Spinal cord (tissue), 10 donors: ENCODE data around the gene ZRANB2. TPM values are rescaled to one million over a fixed set of nuclear protein-coding genes. Genes with fewer than 3 reads are reported as not detected.

ENCODE experiments used
- DNase-seq, 6 donors: peaks; one replicate each; pipeline versions ENCODE4 v3.0.0 to v3.0.0-alpha.2; 2013 to 2015; ENCODE audit warnings: low spot score in 6 of 6, low read depth in 4 of 6
- H3K27ac ChIP-seq: one replicate; pipeline ENCODE4 v1.5.1; 2013; ENCODE audit warnings: low read depth, low read length, control low read depth
- H3K27me3 ChIP-seq: one replicate; pipeline ENCODE4 v1.6.1; 2013; ENCODE audit warnings: low read length; ENCODE audit not compliant: control insufficient read depth, insufficient read depth
- H3K36me3 ChIP-seq: one replicate; pipeline ENCODE4 v1.6.1; 2013; ENCODE audit warnings: low read length; ENCODE audit not compliant: control insufficient read depth, insufficient read depth
- H3K4me1 ChIP-seq: one replicate; pipeline ENCODE4 v1.6.1; 2013; ENCODE audit warnings: low read length; ENCODE audit not compliant: control insufficient read depth, insufficient read depth
- H3K4me3 ChIP-seq: one replicate; pipeline ENCODE4 v1.5.1; 2013; ENCODE audit warnings: low read depth, low read length, control low read depth
- H3K9me3 ChIP-seq: one replicate; pipeline ENCODE4 v1.6.1; 2013; ENCODE audit warnings: low read length; ENCODE audit not compliant: control insufficient read depth, insufficient read depth
- WGBS: methylation state at CpG from one replicate; pipeline ENCODE4 v1.1.5; 2013; ENCODE audit warnings: missing lambda C conversion rate; ENCODE audit not compliant: insufficient coverage; 5-methylcytosine and 5-hydroxymethylcytosine counted together
- long read RNA-seq, 4 donors: transcript quantifications; one replicate each; lab custom pipeline, GENCODE V29; 2026
- polyA plus RNA-seq, 2 donors: library from polyadenylated mRNA; unstranded; fragments of 120-200 nt; gene quantifications; one replicate each; pipeline ENCODE4 v1.2.1, GENCODE V29; 2013; ENCODE audit not compliant: insufficient read length in 2 of 2
- total RNA-seq, 2 donors: library from RNA; depleted of rRNA in 1 of 2; stranded (reverse); fragments of 120-200 nt in 1 of 2; fragments of >200 nt in 1 of 2; gene quantifications; one replicate each; pipeline versions ENCODE4 v1.2.3 to v1.2.4, GENCODE V29; 2013 to 2014
- donor health status: healthy.

ZRANB2 gene, protein sequence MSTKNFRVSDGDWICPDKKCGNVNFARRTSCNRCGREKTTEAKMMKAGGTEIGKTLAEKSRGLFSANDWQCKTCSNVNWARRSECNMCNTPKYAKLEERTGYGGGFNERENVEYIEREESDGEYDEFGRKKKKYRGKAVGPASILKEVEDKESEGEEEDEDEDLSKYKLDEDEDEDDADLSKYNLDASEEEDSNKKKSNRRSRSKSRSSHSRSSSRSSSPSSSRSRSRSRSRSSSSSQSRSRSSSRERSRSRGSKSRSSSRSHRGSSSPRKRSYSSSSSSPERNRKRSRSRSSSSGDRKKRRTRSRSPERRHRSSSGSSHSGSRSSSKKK
- total RNA-seq: 100 to 1,000 TPM in 1 of 2 donors, 10 to 100 TPM in 1; 67.5 to 117 TPM
- 100 to 1,000 TPM; 114 to 126 TPM for polyA plus RNA-seq
- long read RNA-seq, donor 1, transcript ZRANB2-201 (11 exons, 2,821 nt): minor isoform, 8 of 183 reads
- long read RNA-seq, donor 1, transcript ZRANB2-202 (10 exons, 3,078 nt): minor isoform, 9 of 183 reads
- long read RNA-seq, donor 1, transcript ZRANB2-204 (2 exons, 3,677 nt): major isoform, 18 of 183 reads
- long read RNA-seq, donor 1, partial matches to known transcripts: 147 of 183 reads
- long read RNA-seq, donor 1, other reads (novel, unspliced or antisense): 0 of 183 reads
- long read RNA-seq, donor 2, transcript ZRANB2-202 (10 exons, 3,078 nt): major isoform, 6 of 18 reads
- long read RNA-seq, donor 2, partial matches to known transcripts: 8 of 18 reads
- long read RNA-seq, donor 2, other reads (novel, unspliced or antisense): 0 of 18 reads
- long read RNA-seq, donor 3, transcript ZRANB2-204 (2 exons, 3,677 nt): minor isoform, 5 of 47 reads
- long read RNA-seq, donor 3, transcript ZRANB2-202 (10 exons, 3,078 nt): major isoform, 6 of 47 reads
- long read RNA-seq, donor 3, partial matches to known transcripts: 29 of 47 reads
- long read RNA-seq, donor 3, other reads (novel, unspliced or antisense): 0 of 47 reads
- long read RNA-seq, donor 4, transcript ZRANB2-201 (11 exons, 2,821 nt): minor isoform, 6 of 296 reads
- long read RNA-seq, donor 4, transcript ZRANB2-202 (10 exons, 3,078 nt): minor isoform, 6 of 296 reads
- long read RNA-seq, donor 4, transcript ZRANB2-204 (2 exons, 3,677 nt): major isoform, 31 of 296 reads
- long read RNA-seq, donor 4, partial matches to known transcripts: 245 of 296 reads
- long read RNA-seq, donor 4, other reads (novel, unspliced or antisense): 6 of 296 reads

DNA sequence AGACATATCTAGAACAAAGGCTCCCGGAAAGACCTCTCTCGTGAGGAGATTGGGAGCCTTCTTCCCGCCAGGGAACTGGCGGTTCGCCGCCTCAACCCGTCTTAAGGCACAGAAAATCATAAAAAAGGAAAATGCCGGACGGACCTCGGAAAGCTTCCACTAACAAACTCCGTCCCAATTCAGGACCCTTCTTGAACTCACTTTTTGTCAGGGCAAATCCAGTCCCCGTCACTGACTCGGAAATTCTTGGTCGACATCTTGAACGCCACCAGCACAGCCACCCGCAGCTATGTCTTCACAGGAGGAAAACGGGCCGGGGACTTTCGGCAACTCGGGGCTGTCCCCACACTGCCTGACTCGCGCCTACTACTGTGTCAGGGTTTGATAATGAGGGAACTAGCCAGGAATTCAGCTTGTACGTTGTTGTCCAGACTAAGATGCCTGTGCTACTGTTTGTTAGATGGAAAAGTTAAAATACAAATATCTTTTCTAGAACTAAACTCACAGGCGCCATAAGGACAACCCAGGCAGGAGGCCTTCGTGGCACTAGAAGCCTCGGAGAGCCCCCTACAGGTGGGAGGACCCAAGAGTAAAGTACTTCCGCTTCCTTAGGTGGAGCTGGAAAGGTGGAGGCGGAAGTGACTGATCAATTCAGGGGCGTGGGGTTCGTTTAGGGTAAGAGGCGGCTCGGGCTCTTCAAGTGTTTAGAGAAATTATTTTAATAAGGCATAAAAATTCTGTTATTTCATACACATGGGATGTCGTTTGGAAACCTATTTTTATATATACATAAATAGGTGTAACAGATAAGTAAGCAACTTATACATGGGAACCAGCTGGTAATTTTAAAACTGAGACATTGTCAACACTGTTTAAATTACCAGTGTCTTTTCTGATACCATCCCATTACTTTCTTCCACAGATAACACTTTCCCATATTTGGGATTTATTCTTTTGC is at the start of gene ZRANB2:
ZRANB2 (minus strand) TSS at position 297 of the 958 bp plus-strand sequence; CDS start at position 257, 40 bp downstream.
- 0% methylated on average over 19 of the region's 33 CpGs for WGBS
- DNase-seq: peak; percentile 89 to 99 (median 96)
- H3K9me3 ChIP-seq: peaks cover 1% of the 10 kb centered on the region
- peak within 1 kb of the TSS; percentile 94 for H3K27ac ChIP-seq
- H3K36me3 ChIP-seq: peaks cover 4% of the 10 kb centered on the region
- H3K4me3 ChIP-seq: peak within 1 kb of the TSS; percentile 98
- H3K4me1 ChIP-seq: peaks cover 4% of the 10 kb centered on the region
- no peaks in the 10 kb centered on the region for H3K27me3 ChIP-seq

DNA sequence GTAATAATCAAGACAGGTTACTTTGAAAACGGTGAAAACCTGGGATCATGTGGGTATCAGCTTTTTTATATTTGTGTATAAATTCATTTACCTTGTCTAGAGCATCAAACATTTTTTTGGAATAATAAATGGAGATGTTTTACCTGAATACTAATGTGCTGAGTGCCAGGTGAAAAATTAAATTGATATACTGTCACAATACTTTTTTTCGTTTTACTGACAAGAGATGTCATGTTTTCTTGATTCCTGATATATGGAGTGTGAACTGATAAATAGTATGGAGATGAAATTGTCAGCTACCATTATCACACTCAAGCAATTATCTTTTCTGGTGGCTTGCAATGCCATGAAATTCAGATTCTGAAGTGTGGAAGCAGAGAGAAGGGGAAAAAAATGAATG is 47.2 kb upstream of the ZRANB2 start:
- Histone ChIP-seq H3K4me1 (no peaks in the 10 kb centered on the region), H3K36me3 (no peaks in the 10 kb centered on the region), H3K27ac (no peak overlapping the region), H3K4me3 (no peak overlapping the region), H3K9me3 (peaks cover 11% of the 10 kb centered on the region), H3K27me3 (no peaks in the 10 kb centered on the region)
- DNase-seq: no peak
- no CpG with 5 or more reads among the region's 2 CpGs for WGBS

DNA sequence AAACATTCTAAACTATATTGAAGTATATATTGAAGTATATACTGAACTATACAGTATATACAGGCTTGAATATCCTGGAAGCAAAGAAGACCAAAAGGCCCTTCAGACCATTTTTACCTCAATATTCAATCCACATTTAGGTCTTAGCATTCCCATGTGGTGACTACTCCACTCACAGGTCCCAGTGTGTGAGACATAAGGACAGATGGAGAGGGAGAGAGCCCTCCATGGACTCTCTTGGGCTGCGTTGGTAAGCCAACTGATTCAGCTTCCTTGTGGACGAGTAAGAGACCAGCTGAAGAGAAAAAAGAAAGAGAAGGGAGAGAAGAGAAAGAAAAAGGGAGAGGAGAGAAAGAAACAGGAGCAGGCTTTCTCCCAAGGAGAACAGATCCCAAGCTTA is 37.3 kb upstream of the ZRANB2 start:
- WGBS: 86% methylated on average over 2 of the region's 2 CpGs

DNA sequence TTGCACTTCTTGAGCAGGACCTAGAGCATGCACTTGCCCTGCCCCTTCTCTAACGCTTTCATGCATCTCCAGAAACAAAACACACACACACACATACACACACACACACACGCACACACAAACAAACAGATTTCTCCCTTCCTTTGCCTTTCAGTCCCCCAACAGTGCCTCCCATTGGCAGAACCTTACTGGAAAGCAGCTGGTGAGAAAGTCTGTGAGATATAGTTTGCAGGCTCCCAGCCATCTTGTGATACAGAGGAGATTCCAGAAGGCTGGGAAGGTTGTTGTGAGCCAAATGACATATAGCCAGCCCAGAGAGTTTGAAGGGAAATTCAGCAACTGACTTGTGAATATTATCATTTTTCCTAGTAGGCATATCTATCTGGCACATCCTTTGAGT is 35.9 kb upstream of the ZRANB2 start:
- no peak overlapping the region for H3K4me3 ChIP-seq
- H3K9me3 ChIP-seq: no peaks in the 10 kb centered on the region
- no peaks in the 10 kb centered on the region for H3K4me1 ChIP-seq
- 81% methylated on average over 1 of the region's 2 CpGs for WGBS
- no peaks in the 10 kb centered on the region for H3K36me3 ChIP-seq
- no peaks in the 10 kb centered on the region for H3K27me3 ChIP-seq
- DNase-seq: peak in 1 of 6 donors; percentile 94
- no peak overlapping the region for H3K27ac ChIP-seq

More for the DNA sequence above, 37.3 kb upstream of the ZRANB2 start:
- H3K27me3 ChIP-seq: no peaks in the 10 kb centered on the region
- no peaks in the 10 kb centered on the region for H3K4me1 ChIP-seq
- no peak overlapping the region for H3K4me3 ChIP-seq
- no peak overlapping the region for H3K27ac ChIP-seq
- DNase-seq: no peak
- peaks cover 2% of the 10 kb centered on the region for H3K9me3 ChIP-seq
- H3K36me3 ChIP-seq: no peaks in the 10 kb centered on the region

DNA sequence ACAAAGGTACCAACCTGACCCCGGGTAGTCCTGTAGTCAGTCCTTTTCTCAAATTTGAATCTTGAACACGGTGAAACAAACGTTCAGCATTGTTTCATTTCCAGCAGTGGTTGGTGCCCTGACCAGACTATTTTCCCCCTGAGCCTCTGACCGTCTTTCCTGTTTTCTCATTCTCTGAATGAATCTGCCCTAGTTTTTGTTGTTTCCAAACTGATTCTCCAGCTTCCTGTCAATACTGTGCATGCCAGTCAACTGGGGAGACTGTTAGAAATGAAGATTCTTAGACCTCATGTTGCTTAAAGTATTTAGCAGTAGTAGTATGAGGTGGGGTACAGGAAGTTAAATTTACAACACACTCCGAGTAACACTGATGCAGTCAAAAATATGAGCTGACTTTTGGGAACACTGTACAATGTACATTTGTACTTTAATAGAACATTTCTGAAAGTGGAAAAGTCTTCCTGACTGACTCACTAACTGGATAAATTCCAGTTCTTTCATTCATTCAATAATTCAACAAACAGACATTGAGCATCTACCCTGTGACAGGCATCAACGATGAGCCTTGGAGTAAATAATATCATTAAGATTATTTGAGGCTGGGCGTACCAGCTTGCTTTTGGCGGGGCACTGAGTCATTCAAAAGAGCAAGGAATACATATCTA is 26.0 kb upstream of the ZRANB2 start:
- H3K4me1 ChIP-seq: no peaks in the 10 kb centered on the region
- no peaks in the 10 kb centered on the region for H3K27me3 ChIP-seq
- H3K9me3 ChIP-seq: no peaks in the 10 kb centered on the region
- no peak overlapping the region for H3K27ac ChIP-seq
- DNase-seq: no peak
- H3K36me3 ChIP-seq: no peaks in the 10 kb centered on the region
- H3K4me3 ChIP-seq: no peak overlapping the region
- 92% methylated on average over 4 of the region's 8 CpGs for WGBS

DNA sequence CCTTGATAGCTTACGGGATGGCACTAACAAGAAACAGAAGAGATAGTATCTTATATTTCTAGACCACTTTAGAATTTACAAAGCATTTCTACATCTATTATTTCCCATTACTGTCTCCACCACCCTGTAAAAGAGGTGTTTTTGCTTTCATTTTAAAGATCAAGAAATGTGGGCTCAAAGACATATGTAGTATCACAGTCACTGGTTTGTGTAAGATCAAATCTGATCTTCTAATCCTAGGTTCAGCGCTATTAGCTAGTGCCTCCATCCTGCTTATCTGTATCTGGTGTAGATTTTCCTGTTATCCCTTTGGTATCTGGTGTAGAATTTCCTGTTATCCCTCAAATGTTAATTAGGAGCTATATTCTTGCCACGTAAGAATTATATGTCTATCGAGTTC is 23.6 kb upstream of the ZRANB2 start:
- no peaks in the 10 kb centered on the region for H3K27me3 ChIP-seq
- 100% methylated on average over 1 of the region's 4 CpGs for WGBS
- H3K36me3 ChIP-seq: no peaks in the 10 kb centered on the region
- H3K27ac ChIP-seq: no peak overlapping the region
- no peaks in the 10 kb centered on the region for H3K9me3 ChIP-seq
- no peak for DNase-seq
- no peak overlapping the region for H3K4me3 ChIP-seq
- no peaks in the 10 kb centered on the region for H3K4me1 ChIP-seq

DNA sequence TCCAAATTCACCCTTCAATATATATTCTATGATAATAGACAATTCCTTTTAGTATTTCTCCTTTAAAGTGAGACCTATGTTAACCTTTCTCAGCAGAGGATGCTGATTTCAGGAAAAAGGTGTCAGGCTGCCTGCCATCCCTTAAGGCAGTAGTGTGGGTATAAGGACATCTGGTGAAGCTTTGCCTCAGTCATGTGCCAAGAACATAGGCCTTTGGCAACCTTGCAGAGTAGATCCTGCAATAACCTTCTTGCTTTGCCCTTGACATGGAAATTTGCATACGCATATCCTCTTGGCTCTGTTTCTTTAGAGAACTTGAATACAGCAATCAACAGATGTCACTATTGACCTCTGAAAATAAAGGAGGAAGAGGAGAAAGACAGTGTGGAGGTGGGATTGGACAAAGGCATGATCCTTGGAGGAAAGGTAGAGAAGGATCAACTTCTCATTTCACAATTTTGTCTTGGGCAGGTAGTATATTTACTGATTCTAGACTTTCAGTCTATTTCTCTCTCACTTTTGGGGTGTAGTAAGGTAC is 21.1 kb upstream of the ZRANB2 start:
- H3K9me3 ChIP-seq: no peaks in the 10 kb centered on the region
- WGBS: no CpG with 5 or more reads among the region's 1 CpG
- no peaks in the 10 kb centered on the region for H3K4me1 ChIP-seq
- DNase-seq: no peak
- no peaks in the 10 kb centered on the region for H3K27me3 ChIP-seq
- no peak overlapping the region for H3K27ac ChIP-seq
- no peaks in the 10 kb centered on the region for H3K36me3 ChIP-seq
- no peak overlapping the region for H3K4me3 ChIP-seq

DNA sequence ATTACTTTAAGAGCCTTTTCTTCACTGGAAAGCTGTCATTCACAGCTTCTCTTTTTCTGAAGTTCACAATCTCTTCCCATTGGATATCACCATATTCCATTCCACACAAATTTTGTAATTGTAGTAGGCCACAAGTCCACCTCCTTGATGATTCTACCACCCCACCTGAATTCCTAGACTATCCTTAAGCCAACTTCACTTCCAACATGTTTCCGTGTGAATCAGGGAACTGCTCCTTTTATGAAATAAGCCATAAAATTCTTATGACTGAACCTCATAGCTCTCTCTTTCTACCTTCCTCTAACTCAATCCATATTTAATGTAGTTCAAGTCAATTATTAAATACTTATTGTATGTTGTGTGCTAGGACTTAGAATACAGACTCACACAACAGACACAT is 16.6 kb upstream of the ZRANB2 start:
- H3K4me1 ChIP-seq: no peaks in the 10 kb centered on the region
- H3K36me3 ChIP-seq: no peaks in the 10 kb centered on the region
- DNase-seq: no peak
- H3K27me3 ChIP-seq: no peaks in the 10 kb centered on the region
- WGBS: no CpG with 5 or more reads among the region's 1 CpG
- peaks cover 1% of the 10 kb centered on the region for H3K9me3 ChIP-seq
- H3K27ac ChIP-seq: no peak overlapping the region
- no peak overlapping the region for H3K4me3 ChIP-seq
